ENCODE data around the gene PPM1L.

Gene PPM1L

DNA sequence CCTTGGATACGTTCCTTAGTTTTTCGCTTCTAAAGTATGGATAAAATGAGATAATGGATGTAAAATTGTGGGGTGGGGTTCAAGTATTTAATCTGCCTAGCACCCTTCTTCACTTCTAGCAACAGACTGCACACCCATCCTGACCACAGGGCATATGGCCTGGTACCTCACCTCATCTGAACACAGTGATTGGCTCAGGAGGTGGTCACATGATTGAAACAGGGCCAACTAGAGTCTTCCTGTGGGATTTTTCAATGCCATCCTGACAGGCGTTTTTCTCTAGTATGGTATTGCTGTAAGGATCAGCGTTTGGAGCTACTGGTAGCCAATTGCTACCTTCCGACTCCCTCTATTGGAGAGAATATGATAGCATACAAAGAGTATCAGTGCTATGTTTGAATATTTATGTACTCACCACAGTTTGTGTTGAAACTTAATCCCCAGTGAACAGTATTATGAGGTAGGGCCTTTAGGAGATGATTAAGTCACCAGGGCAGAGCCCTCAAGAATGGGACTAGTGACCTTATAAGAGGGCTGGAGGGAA, 172.2 kb downstream of the PPM1L start:
- DNase-seq (ENCODE audit: low read depth in 2 of 2): no peak

DNA sequence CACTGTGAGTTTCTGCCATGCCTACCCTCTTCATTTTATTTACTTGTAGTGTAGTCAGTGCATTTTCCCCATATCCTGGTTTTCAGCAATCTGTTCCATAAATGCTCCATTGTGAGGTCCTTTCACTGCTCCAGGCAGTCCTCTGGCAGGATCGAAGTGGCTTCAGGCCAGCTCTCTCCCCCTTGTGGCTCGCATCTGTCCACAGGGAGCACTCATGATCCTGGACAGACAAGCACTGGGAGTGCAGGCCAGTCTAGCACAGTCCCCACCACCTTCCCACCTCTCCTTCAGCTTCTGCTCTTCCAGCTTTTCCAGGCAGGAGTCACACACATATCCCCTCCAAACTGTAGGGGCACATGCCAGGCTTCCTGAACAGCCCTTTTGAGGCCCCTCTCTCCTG, 173.6 kb downstream of the PPM1L start:
- DNase-seq (ENCODE audit: low read depth in 2 of 2): no peak

DNA sequence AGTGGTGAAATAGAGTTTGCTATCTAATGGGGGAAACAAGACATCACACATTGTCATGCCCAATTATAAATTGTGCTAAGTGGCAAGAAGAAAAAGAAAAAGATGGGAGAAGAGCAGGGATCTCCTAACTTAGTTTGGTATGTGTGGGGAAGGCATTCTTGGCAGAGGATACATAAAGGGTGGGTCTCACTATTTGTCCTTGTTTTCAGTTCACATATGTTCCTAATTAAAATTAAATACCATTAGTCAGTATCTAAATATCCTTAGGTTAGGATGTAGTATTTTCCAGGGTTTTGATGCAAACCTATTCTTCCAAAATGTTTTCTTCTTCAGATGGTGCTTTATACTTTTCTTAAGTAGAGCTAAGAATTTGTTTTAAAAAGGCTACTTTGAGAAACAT, 175.4 kb downstream of the PPM1L start:
- DNase-seq (ENCODE audit: low read depth in 2 of 2): no peak

DNA sequence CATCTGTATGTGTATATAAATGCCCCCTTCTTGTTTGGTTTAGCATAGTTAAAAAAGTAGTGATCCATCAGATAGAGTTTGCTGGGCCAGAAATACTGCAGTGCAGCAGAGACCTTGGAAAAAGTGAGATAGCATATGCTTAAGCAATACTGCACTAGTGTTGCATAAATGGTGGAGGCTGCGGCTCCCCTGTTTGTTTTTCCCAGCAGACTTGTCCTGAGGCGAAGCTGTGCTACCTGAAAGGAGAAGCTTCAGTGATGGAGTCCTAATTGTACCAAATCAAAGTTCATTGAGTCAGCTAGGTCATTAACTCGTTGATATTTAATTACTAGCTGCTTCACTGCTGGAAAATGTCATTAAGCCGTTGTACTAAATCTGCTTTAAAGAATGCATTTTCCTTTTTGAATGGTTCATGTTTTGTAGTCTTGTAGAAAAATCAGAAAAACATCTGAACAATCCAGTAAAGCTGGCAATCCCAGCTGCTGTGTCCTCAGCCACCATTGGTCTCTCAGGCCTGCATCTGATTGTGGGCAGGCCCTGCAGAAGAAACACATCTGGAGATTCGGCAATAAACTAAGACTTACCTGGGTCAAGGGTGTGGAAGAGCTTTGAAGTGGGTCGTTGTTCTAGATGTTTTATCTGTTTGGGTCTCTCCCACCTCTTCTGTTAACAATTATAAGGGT, 179.5 kb downstream of the PPM1L start:
- DNase-seq (ENCODE audit: low read depth in 2 of 2): no peak

DNA sequence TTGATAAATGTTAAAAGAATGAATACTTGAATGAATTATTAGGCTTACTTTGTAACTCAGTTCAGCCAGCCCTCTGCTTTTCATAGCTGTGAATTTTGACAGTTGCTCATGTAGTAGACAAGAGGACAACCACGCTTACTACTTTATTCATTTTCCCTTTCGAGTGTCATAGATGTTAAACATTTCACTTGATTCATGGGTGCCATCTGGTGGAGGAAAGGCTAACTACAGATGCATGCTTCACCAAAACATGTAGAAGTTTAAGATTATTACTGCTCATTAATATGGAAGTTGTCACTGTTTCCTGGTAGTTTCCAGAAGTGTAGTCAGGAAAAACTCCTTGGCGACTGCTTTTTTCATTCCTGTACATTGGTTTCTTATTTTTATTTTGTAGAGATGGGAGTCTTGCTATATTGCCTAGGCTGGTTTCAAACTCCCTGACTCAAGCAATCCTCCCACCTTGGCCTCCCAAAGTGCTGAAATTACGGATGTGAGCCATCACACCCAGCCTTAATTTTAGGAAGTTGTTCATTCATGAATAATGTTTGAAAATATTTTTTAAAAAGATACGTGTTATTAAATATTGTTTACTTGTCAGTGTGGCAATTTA, 186.0 kb downstream of the PPM1L start:
- DNase-seq (ENCODE audit: low read depth in 2 of 2): peak; percentile 38 to 53

DNA sequence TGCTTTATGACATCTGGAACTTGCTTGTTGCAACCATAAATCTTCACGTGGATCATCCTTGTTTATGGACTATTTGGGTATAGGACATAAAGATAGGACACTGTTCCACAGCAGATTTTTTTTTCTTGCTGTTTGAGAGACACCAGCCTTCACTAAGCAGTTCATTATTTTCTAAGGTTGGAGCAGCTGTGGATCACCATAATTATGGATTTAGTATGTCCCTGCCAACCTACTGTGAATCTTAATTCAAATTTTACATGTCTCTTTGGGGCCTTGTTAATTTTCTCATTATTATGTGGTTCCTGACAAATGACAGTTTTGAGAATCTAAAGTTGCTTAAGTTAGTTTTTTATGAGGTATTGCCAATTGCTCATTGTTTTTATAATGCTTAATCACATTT, 188.0 kb downstream of the PPM1L start:
- no peak for DNase-seq (ENCODE audit: low read depth in 2 of 2)

DNA sequence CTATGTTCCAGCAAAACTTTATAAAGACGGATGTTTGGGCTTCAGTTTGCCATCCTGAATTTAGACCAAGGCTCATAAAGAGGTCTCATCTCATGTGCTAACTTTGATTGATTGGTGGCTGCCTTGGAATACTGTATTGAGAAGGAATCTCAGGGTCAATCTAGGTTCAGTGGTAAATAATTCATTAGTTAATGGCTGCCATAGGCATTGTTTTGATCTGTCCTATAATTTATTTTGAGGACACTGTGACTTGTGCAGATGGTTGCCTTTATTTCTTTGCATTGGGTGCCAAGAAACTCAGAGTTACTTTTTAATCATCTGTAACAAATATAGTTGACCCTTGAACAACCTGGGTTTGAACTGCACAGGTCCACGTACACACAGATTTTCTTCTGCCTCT, 189.3 kb downstream of the PPM1L start:
- no peak for DNase-seq (ENCODE audit: low read depth in 2 of 2)

DNA sequence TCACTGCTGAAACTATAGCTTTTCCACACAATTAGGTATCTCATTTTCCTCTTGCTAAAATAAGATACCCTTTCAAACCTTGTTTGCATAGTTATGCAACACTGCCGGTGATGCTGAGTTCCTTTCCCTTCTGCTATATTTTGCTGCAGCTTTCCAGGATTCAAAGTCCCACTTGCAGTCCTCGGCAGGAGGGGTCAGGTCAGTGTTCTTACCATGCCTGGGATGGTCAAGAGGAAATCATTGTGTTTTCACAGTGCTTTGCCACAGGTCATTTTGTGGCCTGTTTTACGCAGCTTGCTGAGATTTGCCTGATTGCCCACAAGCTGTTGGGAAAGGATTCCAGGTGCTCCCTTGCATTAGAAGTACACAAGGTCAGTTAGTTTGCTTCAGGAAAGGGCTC, 192.2 kb downstream of the PPM1L start:
- DNase-seq (ENCODE audit: low read depth in 2 of 2): no peak

DNA sequence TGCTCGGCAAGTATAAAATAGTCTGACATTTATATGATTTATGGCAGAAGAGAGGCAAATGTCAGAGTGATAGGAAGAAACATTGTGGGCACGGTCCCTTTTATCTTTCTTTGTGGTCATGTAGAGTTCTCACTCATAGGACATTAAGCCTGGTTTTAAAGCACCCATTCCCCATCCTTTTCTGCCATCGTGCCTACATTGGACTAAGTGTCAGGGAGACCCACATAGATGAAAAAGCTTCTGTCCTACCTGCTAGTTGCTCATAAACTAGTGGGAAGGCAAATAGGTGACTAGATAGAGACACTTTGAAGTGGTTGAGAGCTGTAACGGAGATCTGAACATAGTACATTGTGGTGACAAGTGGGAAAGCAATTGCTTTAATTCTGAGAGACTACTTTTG, 193.4 kb downstream of the PPM1L start:
- DNase-seq (ENCODE audit: low read depth in 2 of 2): no peak

DNA sequence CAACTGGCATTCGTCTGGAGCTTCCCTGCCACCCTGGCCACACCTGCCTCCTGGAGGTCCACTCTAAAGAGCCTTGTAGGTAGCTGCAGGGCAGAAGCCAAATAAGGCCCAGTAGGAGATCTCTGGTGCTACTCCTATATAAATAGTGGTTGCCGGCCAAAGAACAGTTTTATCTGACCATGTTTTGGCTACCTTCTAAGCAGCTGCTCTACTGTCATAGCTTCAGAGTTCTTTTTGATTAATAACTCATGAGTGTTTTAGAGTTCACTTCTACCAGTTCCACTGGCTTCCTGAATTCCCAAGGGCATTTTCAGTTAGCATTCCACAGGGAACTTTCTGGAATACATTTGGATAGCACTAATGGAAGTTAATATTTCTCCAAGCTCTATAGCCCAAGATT, 194.5 kb downstream of the PPM1L start:
- no peak for DNase-seq (ENCODE audit: low read depth in 2 of 2)

DNA sequence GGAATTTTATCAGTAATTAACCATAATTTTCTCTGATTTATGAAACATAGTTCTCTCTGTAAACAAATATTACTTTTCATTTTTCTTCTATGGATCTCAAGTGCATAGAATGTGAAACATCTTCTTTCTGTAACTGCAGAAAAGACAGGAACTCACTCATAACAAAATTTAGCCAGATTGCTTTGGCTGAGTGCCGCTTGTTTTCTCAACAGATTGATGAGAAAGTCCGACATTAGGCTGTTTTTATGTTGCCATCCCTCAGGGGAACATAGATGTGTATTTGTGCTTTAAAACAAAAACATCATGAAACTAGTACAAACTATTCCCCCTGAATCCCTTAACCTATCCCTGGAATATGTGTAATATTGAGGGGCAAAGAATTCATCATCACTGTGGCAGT, 194.9 kb downstream of the PPM1L start:
- no peak for DNase-seq (ENCODE audit: low read depth in 2 of 2)

DNA sequence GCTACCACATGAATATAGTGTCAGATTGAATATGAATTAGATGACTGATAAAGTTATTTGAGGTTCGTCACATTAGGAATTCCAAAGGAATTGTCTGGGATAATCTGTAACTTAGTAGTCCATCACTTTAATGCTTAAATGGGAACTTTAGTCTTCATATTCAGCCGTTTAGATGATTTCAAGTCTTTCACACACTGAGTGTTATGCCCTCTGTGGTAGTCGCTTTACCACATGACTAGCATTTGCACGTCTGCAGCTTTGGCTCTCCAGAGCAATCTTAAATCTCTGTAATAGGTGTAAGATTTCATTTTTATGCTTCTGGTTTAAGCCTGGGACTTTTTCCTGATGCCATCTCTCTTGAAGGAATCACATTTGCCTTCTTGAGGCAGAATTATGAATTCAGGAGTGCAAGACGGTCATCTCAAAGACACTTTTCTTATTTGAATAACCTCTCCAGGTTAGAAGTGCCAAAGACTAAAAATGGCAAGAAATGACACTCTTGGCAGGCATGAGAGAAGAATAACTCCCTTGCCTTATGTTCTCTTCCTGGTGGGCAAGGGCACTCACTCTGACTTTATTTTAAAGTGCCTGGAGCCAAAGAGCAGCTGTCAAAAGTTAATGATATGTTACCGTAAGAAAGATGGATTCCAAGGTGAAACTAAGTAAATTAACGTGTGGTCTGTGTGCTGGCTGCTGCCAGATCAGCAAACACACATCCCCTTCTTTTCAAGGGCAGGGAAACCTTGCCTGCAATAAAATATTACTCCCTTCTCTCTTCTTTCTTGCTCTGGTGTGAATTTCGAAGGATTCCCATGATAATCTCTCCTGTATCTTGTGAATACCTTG, 195.8 kb downstream of the PPM1L start:
- no peak for DNase-seq (ENCODE audit: low read depth in 2 of 2)

DNA sequence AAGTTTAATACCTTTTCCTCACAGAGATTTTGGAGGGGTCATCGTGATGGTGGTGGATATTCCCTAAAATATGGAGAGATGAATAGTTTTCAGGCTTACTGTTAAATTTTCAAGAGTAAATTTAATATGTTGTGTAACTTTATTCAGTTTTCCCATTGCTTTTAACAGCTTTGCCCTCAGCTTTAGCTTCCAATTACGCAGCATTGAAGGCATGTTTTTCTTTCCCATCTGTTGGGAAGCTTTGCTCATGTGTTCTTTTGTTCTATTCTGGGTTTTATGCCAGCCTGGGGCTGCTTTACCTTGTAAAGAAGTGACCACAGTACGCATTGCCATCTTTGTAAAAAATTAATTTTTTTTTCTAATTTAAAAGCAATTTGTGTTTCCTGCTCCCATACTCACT, 197.7 kb downstream of the PPM1L start:
- no peak for DNase-seq (ENCODE audit: low read depth in 2 of 2)

DNA sequence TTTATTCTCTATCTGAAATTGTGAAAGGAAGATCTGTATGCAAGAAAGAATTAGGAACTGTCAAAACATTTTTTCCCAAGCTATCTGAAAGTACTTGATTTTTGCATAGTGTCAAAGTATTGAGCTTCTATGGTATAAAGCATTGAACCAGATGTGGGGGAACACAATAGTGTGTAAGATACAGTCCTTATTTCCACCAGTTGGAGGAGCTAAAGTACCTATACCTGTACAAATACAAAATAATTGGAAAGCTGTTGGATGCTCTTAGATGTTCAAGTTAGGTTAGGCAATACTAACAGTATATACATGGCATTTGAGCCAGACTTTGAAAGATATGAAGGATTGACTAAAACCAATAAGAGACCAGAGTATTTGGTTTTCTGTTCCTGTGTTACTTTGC, 200.8 kb downstream of the PPM1L start:
- DNase-seq (ENCODE audit: low read depth in 2 of 2): no peak

DNA sequence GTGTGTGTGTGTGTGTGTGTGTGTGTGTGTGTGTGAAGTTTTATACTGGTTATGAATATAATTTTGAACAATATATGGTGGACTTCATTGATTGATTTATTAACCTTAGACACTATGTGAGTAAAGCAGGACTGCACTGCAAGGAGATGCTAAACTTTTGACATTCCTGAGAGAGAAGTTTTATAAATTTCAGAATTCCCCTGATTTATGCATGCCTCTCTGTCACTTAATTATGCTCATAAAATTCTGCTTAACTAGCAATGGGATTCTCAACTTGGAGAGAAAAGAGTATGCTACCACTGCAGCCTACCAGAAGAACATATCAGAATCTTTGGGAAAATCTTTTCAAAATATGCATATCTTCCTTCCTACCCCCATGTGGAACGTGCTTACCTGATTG, 204.5 kb downstream of the PPM1L start:
- DNase-seq (ENCODE audit: low read depth in 2 of 2): no peak

DNA sequence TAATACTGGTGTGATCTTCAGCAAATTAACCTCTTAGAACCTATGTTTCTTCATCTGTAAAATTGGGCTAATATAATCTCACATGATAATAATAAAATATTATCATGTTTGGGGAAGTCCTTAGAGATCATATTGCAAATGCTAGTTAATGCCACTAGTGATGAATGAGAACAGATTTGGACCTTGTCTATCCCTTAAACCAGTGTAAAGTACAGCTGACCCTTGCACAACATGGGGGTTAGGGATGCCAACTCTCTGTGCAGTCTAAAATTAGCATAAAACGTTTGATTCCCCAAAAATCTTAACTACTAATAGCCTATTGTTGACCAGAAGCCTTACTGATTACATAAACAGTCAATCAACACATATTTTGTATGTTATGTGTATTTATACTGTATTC, 207.9 kb downstream of the PPM1L start:
- DNase-seq (ENCODE audit: low read depth in 2 of 2): no peak

DNA sequence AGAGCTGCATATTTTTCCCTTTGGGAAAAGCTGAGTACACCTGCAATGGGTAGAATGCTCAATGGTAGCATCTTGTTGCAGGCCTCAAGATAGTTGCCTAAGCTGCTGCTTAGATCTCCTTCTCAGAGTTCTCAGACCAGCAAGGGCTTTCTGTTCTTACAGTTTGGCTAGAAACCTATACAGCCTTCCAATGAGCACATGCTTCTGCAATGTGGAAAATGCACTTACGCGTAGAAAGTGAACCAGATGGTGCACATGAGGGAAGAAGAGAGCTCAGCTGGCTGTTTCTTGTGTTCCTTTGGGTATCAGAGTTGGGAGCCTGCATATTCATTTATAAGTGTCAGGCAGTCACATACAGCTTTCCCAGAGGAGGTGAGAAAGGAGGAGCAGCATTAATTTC, 212.7 kb downstream of the PPM1L start:
- no peak for DNase-seq (ENCODE audit: low read depth in 2 of 2)

DNA sequence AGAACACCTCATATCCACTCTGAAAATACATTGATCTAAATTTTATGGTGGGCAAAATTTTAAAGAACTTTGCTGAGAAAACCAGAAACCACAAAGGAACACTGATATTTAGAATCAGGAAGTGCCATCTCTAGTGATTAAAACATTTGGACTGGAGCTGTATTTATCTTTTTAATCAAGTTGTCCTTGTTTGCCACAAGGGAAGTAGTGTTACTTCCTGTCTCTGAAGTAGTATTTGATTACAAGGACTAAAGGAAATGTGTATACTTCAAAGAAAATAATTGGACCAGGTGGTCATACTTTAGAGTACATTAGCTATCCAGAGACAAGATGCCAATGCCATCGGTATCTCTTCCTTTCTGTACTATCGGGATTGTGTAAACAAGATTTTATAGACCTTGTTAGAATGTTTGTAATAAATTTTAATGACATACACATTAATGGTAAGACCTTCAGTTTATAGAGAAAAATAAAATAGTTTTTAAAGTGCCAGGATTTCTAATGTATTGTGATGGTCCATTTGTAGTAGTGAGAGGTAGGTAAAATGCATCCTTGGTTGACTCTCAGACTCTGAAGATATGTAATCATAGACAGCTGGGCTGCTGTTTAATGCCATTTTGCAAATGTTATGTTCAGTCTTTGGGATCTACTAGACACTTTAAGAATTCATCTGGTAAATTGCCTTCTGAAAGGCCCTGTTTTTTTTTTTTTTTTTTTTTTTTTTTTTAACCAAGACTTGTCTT, 217.2 kb downstream of the PPM1L start:
- DNase-seq (ENCODE audit: low read depth in 2 of 2): no peak

DNA sequence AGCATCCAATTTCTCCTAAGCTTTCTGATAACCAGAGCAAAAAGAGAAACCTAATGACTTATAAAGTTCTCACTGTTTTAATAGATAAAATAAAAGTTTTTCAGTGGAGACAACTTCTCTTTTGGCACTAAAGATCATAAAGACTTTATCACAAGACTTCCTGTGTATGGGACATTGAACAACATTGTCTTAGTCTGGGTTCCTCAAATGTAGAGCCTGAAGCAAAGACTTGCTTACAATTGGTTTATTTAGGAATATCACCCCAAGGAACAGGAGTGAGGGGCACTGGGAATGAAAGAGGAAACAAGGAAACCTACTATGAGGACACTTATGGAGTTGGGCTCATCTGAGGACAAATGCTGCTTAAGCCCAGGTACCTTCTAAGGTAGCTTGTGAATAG, 221.7 kb downstream of the PPM1L start:
- no peak for DNase-seq (ENCODE audit: low read depth in 2 of 2)

DNA sequence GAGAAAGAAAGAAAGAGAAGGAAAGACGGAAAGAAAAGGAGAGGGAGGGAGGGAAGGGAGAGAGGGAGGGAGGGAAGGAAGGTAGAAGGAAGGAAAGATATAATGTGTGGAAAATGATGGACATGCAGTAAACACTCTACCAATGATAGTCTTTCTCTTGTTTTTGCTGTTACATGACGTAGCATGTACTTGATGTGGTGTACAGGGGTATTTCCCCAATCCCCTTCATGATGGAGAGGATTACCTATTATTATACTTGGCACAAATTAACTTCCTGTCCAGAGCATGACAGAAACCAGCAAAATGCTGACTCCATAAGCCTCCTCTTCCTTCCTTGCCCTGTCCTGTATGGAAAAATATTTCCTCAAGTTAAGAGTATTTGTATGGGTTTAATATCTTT, 224.7 kb downstream of the PPM1L start:
- no peak for DNase-seq (ENCODE audit: low read depth in 2 of 2)

DNA sequence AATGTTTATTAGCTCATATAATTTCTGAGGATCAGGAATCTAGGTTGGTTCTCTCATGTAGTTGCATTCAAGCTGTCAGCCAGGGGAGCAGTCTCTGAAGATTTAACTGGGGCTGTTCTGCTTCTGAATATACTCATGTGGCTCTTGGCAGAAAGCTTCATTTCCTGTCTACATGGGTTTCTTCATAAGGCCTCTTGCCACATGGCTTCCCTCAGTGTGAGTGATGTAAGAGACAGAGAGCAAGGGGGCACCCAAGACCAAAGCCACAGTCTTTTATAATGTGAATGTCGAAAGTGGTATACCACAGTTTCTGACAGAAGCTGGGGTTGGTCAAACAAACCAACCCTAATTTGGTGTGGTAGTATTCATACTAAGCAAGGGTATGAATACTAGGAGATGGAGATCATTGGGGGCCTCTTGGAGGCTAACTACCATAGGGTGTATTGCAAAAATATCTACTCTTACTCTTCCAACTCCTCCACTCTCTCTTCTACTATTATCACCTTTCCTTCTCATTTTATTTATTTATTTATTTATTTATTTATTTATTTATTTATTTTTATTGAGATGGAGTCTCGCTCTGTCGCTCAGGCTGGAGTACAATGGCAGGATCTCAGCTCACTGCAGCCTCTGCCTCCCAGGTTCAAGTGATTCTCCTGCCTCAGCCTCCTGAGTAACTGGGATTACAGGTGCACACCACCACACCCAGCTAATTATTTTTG, 225.3 kb downstream of the PPM1L start:
- DNase-seq (ENCODE audit: low read depth in 2 of 2): peak in 1 of 2 donors; percentile 0

Data from activated CD8-positive, alpha-beta memory T cell treated with anti-CD3 and anti-CD28 coated beads for 4 hours (primary cell).